Stimulated activated CD8-positive, alpha-beta memory T cell treated with anti-CD3 and anti-CD28 coated beads, Interleukin-4, amount 100 ng/mL, for 48 hours (primary cell): ENCODE measurements around the gene SDS.
"Not testable (repeated sequence)": the region's sequence is repeated elsewhere in the genome, so short reads cannot be mapped to it uniquely, and the experiment has no call there.

Source experiments
- DNase-seq: peaks from one replicate; pipeline ENCODE4 v3.0.0-alpha.2; 2020

SDS gene

DNA sequence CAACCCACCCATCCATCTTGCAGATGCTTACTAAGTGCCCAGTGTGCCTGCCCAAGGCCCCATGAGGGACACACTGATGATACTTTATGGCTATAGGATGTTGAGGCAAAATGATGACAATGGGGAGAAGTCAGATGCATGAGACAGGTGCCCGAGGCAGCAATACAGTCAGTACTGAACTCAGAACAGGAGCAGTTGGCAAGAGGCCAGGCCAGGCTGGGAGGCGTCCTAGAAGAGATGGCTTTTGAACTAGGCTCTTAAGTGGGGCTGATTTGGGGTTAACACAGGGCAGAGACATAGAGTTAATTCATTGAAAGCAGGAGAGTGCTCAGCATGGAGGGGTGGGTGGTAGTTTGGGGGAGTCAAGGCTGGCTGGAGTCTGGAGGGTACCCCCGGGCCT, 29.7 kb downstream of the SDS start:
- DNase-seq, result no peak

DNA sequence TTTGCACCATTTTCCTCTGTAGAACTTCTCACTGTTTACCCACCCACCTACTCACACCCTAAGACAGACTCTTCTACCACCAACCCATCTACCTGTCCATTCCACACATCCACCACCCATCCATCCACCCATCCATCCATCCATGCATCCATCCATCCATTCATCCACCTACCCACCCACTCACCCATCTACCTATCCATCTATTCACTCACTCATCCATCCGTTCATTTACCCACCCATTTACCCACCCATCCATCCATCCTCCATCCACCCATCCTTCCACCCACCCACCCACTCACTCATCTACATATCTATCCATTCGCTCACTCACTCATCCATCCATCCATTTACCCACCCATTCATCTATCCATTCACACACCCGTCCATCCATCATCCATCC, 30.2 kb downstream of the SDS start:
- no peak for DNase-seq

DNA sequence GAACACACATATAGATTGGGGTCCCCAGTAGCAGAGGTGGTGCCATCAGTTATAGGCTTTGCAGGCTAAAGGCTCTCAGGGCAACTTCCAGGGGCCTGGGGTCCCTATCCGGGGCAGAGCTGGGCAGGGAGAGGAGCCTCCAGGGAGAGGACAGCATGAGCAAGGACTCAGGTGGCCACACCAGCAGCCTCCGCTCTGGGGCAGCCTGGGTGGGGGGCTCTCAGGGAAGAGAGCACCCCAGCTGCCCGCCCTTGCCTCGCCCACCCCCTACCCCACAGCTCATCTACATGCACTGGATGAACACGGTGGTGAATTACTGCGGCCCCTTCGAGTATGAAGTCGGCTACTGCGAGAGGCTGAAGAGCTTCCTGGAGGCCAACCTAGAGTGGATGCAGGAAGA, 31.3 kb downstream of the SDS start:
- DNase-seq, result no peak

DNA sequence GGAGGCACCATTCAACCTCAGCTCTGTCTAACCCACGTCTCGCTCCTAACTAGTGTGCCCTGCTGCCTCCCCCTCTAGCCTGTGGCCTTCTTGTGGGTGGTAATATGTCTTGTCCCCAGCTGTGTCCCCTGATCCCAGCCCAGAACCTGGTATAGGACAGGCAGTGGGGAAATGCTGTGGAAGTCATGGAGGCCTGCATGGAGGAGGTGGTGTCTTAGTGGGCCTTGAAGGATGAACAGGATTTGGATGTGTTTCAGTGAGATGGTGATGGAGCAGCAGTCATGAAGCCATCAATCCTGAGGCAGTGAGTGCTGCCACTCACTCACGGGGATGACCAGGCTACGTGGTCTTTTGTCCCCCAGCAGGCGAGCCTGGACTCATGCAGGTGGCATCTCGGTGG, 31.9 kb downstream of the SDS start:
- DNase-seq, result no peak

DNA sequence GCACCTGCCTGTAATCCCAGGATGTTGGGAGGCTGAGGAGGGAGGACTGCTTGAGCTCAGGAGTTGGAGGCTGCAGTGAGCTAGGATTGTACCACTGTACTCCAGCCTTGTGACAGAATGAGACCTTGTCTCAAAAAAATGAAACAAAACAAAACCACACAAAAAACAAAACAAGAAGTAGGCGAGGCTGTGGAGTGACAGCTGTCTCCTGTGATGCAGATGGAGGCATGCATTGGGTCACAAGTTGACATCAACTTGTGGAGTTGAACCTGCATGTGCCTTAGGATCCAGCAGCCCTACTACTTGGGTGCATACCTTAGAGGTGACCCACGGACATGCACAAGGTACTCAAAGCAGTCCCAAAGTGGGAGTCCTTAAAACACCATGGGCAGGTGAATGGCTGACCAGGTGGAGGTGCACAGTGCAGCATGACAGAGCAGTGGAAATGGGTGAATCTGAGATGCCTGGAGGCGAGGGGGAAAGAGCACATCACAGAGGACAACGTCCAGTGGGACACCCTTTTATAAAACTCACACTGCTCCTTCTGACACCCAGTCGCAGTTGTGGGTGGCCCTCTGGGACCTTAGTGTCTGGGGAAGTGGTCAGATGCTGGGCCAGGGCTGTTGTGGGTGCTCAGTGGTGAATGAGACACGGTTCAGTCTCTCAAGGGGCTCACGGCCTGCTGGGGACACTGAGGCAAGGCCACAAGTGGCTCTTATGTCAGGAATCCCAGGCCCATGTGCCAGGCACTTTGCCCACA, 32.6 kb downstream of the SDS start:
- DNase-seq, result no peak

DNA sequence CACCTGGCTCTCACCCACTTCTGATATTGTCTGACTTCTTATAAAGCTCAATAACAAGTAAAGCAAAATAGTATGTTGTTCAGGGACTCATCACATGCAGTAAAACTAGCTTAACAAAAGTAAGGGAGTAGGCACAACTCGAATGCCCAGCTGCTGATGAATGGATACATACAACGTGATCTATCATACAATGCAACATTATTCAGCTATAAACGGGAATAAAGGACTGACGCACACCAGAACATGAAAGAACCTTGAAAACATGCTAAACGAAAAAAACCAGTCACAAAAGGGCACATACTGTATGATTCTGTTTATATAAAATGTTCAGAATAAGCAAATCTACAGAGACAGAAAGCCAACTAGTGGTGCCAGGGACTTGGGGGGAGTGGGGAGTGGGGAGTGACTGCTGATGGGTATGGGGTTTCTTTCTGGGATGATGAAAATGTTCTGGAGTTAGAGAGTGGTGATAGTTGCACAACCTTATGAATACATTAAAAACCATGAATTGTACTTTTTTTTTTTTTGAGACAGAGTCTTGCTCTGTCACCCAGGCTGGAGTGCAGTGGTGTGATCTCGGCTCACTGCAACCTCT, 34.2 kb downstream of the SDS start:
- DNase-seq, result no peak

DNA sequence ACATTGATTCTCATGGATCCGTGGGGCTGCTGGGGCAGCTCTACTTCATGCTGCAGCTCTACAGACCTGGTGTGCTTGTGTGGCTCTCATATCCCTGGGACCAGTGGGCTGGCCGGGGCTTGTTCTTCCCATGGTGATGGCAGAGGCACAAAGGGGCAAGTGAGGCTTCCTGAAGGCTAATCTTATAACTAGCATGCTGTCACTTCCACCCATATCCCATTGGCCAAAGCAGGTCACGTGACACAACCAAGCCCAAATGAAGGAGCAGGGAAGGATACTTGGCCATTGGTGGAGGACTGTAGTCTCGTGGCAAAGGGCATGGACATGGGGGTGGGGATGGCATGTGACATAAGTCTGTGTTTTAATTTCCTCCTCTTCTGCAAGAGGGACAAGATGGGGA, 35.4 kb downstream of the SDS start:
- DNase-seq, result no peak

DNA sequence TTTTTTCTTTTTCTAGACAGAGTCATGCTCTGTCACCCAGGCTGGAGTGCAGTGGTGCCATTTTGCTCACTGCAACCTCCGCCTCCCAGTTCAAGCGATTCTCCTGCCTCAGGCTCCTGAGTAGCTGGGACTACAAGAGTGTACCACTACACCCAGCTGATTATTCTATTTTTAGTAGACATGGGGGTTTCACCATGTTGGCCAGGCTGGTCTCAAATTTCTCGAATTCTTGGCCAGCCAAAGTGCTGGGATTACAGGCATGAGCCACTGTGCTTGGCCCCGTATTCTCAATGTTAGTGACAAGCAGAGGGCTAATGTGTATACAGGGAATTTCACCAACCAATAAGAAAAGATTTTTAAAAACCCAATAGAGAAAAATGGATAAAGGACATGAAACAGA, 36.9 kb downstream of the SDS start:
- no peak for DNase-seq

DNA sequence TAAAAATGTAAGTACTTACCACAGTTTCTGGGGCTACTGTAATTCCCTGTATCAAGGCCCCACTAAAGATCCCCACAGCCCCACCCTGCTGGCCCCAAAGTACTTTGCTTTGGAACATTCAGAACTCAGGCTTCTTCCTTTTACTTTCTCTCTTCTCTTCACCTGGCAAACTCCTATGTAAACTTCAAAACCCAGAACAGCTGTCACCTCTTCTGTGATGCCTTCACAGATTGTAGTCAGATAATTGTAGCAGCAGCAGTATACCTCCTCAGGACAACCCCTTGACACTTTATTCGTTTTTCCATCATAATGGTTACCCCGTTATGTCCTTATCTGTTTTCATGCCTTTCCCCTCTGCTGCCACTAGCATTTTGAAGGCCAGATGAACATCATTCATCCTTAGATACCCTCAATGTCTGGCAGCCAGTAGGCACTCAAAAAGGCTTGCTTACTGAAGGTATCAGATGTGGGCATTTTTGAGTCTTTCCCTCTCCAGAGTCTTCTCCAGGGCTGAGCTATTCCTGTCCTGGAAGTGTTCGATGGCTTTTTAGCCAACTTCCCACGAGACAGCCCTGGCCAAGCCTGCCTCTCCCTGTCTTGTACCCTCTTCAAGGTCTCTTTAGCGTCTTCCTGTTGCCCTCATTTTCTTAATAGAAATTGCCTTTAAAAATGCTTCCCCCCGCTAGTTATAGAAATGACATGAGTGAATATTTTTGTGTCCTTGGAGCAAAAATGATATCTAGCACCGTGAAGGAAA, 37.9 kb downstream of the SDS start:
- DNase-seq, result no peak

DNA sequence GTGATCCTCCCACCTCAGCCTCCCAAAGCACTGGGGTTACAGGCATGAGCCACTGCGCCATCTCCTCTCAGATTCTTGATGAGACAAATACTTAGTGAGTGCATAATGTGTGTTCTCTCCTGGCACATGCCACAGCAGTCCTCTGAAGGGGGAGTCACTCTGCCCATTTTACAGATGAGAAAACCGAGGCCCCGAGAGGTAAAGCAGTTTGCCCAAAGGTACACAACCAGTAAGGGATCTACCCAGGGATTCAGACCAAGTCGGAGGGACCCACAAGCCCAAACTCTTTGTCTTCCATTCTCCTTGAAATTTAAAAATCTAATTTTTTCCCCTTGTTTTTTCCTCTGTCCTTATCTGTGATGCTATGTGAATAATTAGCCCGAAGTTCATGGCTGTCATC, 39.0 kb downstream of the SDS start:
- no peak for DNase-seq

DNA sequence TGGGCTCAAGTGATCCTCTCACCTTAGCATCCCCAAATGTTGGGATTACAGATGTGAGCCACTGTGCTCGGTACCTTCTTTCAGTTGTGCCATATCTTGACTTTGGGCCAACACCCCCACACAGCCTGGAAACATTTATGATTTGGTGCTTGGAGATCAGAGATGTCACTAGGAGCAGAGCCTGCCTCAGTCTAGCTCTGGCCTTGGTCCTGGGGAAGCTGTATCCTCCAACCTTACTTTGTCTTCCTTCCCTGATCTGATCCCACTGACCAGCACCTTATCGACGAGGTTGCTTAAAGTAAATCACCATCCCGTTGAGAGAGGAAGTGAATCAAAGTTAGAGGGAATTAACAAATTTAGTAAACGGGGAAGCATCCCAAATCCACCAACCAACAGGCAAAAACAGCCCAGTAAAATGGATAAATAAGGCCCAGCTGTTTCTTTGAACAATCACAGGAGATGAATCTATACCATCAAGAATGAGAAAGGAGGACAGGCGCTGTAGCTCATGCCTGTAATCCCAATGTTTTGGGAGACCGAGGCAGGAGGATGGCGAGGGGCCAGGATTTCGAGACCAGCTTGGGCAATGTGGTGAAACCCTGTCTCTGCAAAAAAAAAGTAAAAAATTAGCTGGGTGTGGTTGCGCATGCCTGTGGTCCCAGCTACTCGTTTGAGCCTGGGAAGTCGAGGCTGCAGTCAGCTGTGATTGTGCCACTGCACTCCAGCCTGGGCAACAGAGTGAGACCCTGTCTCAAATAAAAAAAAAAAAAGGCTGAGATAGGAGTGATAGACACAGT, 41.9 kb downstream of the SDS start:
- no peak for DNase-seq

DNA sequence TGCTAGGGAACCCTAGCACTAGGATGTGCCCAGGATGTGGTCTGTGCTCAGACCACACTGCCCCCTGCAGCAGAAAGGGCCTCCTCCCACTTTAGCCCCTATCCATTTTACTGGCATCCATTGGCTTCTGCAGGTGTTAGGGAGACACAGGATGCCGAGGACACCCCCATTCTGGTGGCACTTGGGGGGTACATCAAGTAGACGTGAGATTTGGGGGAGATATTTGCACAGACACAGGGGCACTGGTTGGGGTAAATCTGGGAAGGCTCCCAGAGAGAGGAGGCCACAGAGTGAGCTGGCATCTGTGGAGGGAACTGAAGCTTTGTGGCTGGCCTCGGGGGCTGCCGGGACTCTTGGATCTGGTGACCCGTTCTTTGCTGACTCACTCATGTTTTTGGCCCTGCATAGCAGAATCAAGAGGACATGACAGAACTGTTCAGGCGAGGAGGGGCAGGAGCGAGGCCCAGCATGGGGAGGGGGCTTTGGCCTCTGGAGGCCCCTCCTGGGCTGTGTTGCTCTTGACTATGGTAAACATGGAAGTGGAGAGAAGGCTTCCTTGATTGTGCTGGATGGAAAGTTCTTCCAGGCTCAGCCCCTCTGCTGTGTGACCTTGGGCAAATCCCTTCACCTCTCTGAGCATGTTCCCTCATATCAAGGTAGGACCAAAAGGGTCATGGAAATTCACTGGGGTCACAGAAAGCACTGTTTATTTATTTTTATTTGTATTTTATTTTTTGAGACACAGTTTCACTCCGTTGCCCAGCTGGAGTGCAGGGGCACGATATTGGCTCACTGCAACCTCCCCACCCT, 43.5 kb downstream of the SDS start:
- no peak for DNase-seq

DNA sequence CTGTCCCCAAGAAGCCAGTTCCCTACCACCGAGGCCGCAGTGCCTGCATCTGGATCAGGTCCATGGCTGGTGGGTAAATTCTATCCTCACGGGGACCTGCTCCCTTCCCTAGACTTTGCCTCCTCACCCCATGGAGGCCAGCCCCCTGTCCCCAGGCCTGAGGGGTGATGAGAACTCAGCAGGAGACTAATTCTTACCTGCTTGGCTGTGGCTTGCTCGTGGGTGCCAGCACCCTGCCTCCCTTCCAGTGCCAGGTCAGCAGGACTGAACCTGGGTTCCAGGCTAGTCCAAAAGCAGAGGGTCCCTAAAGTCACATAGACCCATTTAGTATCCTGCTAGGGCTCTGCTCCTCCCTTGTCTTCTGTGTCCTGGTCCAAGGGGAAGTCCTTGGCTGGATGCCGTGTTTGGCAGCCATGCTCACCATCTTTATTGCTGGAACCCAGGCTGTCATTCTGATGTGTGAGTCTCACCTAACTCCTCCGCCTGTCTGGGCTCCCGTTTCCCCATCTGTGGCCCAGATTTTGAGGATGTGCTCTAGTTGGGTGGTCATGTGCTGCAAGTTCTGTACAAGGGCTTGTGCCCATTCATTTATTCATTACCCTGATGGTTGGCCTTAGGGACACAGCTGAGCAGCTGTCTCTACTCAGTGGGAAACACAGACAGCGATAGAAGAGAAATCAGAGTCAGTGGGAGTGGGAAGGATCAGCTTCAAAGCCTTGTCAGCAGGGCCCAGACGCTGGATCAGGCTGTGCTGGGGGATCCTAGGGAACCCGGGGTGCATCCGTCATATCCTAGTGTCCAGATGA, 44.4 kb downstream of the SDS start:
- no peak for DNase-seq

DNA sequence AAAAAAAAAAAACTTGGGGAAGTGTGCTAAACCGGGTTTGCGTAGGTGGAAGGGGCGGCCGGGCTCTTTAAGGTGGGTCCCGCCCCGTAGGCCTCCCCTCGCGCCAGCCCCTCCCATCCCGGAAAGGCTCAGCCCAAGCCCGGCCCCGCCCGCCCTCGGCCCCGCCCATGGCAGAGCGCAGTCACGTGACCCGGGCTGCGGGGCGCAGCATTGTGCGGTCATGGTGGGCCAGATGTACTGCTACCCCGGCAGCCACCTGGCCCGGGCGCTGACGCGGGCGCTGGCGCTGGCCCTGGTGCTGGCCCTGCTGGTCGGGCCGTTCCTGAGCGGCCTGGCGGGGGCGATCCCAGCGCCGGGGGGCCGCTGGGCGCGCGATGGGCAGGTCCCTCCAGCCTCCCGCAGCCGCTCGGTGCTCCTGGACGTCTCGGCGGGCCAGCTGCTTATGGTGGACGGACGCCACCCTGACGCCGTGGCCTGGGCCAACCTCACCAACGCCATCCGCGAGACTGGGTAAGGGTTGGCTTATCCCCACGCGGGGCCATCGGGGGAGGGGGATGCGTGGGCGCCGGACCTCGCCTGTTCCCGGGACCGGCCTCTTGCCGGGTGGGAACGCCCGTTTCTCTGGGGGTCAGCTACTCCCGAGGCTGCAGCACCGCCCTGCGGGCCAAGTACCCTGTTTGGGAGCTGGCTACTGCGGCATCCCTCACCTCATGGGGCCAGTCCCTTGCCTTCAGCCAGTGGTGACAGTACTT, 45.1 kb downstream of the SDS start, which contains the start of gene PLBD2:
PLBD2 (plus strand) TSS at position 207 of the 752 bp plus-strand sequence; CDS start at position 221, 14 bp downstream.
- DNase-seq, result peak; percentile 94

DNA sequence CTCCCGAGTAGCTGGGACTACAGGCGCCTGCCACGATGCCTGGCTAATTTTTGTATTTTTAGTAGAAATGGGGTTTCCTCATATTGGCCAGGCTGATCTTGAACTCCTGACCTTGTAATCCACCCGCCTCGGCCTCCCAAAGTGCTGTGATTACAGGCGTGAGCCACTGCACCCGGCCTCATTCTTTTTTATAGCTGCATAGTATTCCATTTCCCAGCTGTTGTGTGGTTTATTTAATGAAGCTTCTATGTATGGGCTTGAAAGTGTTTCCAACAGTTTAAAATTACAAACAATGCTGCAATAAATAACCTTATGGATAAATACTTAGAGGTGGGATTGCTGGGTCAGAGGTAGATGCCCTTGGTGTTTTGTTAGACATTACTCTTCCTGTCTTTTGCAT, 49.5 kb downstream of the SDS start:
- not testable (repeated sequence) for DNase-seq

DNA sequence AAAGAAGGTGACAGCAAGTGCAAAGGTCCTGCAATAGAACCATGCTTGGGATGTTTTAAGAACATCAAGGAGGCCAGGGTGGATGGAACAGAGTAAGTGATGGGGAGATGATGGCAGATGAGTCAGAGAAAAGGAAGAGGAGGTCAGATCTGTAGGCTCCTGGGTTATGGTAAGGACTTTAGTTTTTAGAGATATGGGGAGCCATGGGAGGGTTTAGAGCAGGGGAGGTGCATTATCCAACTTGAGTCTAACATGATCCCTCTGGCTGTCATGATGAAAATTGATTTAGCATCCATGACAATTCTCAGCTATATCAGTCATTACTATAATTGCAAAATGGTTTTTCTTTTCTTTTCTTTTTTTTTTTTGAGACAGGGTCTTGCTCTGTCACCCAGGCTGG, 52.6 kb downstream of the SDS start:
- no peak for DNase-seq

DNA sequence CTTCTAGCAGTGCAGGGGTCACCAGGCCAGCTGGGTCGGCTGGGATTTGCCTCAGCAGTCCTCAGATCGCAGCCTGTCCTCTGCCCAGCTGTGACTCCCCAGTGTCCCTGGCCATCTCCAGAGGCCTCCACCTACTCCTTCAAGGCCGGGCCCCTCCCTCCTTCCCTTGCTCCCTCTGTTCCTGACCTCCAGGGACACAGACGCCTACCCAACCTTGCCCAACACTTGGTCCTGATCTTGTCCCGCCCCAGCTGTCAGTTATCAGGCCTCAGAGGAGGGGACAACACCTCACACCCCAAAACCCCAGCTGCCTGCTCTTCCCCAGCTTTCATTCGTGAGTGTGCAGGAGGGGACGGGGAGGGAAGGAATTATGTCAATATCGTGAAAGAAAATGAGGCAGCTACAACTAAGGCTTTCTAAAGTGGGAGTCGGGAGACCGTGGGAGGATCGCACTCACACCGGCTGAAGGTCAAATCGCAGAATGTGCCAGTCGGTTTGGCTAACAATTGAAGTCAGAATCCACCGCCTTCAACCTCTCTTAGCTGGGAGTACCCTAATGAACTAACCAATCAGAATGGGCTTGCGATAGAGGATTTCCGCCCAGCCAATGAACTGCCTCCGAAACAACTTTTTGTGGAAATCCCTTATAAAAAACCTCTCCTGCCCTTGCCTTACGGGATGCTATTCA, 54.7 kb downstream of the SDS start:
- no peak for DNase-seq

DNA sequence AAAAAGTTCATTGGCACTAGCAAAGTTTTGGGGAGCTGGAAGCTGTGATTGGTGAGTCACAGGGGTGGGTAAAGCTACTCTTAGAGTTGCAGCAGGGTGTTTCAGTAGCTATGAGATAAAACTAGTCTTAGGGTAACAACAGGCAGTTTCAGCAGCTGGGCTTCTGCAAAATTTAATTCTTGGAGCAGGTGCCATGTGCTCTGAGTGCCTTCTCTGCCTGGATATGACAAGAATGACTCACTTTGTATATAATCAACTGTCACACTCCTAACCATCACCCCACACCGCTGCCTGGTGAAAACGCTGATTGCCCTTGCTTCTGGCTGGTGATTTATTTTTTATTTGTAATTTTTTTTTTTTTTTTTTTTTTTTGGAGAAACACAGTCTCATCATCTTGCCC, 55.8 kb downstream of the SDS start:
- DNase-seq, result no peak

DNA sequence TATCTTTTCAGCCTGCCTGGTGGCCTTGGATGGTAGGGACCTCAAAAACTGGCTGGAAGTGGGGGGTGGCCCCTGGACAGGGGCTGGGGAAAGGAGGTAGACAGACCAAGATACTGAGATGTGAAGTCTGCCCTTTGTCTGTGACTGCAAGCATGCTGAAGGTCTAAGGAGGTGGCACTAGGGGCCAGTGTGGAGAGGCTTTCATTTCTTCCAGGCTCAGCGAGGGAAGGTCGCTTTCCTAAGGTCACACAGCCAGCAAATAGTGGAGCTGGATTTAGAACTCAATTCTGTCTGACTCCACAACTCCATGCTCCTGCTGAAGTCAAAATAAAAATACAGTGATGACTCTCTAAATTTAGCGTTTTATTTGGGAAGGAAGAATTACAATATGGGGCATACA, 56.6 kb downstream of the SDS start:
- no peak for DNase-seq

DNA sequence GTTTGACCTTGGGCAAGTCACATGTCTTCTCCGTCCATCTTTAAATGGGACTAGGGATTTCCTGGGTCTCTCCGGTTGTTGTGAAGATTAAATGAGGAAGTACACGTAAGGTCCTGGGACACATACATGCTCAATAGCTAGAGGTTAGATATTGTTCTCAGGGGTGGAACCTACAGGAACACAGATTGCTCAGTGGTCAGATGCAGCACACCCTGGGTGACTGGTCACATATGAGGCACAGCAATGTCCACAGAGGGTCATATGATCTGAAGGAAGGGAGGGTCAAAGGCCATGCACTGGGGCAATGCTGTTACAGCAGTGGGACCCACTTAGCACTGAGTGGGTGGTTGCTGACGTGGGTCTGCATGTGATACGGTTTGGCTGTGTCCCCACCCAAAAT, 57.3 kb downstream of the SDS start:
- no peak for DNase-seq
